ENCODE data around the gene RNF19B. TPM values are rescaled to one million over a fixed set of nuclear protein-coding genes. Genes with fewer than 3 reads are reported as not detected.

The RNF19B gene
- total and polyA plus RNA-seq, 10 of the 15 experiments (the other 5 are each of a cell fraction or from before 2014, with no cell fraction given), result 2.8 to 32.6 (median 16.6) TPM

- TF ChIP-seq, protein P1, sequence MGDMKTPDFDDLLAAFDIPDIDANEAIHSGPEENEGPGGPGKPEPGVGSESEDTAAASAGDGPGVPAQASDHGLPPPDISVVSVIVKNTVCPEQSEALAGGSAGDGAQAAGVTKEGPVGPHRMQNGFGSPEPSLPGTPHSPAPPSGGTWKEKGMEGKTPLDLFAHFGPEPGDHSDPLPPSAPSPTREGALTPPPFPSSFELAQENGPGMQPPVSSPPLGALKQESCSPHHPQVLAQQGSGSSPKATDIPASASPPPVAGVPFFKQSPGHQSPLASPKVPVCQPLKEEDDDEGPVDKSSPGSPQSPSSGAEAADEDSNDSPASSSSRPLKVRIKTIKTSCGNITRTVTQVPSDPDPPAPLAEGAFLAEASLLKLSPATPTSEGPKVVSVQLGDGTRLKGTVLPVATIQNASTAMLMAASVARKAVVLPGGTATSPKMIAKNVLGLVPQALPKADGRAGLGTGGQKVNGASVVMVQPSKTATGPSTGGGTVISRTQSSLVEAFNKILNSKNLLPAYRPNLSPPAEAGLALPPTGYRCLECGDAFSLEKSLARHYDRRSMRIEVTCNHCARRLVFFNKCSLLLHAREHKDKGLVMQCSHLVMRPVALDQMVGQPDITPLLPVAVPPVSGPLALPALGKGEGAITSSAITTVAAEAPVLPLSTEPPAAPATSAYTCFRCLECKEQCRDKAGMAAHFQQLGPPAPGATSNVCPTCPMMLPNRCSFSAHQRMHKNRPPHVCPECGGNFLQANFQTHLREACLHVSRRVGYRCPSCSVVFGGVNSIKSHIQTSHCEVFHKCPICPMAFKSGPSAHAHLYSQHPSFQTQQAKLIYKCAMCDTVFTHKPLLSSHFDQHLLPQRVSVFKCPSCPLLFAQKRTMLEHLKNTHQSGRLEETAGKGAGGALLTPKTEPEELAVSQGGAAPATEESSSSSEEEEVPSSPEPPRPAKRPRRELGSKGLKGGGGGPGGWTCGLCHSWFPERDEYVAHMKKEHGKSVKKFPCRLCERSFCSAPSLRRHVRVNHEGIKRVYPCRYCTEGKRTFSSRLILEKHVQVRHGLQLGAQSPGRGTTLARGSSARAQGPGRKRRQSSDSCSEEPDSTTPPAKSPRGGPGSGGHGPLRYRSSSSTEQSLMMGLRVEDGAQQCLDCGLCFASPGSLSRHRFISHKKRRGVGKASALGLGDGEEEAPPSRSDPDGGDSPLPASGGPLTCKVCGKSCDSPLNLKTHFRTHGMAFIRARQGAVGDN (IDR thresholded peaks at IDR 0.05), result peak; percentile 82; the same call in 1 of the 2 replicates
- TF ChIP-seq, protein P2, sequence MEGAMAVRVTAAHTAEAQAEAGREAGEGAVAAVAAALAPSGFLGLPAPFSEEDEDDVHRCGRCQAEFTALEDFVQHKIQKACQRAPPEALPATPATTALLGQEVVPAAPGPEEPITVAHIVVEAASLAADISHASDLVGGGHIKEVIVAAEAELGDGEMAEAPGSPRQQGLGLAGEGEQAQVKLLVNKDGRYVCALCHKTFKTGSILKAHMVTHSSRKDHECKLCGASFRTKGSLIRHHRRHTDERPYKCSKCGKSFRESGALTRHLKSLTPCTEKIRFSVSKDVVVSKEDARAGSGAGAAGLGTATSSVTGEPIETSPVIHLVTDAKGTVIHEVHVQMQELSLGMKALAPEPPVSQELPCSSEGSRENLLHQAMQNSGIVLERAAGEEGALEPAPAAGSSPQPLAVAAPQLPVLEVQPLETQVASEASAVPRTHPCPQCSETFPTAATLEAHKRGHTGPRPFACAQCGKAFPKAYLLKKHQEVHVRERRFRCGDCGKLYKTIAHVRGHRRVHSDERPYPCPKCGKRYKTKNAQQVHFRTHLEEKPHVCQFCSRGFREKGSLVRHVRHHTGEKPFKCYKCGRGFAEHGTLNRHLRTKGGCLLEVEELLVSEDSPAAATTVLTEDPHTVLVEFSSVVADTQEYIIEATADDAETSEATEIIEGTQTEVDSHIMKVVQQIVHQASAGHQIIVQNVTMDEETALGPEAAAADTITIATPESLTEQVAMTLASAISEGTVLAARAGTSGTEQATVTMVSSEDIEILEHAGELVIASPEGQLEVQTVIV (IDR thresholded peaks at IDR 0.05; ENCODE audit: borderline replicate concordance, partially characterized antibody), result peak; percentile 53
- TF ChIP-seq RB1 (IDR thresholded peaks at IDR 0.05; ENCODE audit: borderline replicate concordance) (no peak), RCOR1 (conservative IDR thresholded peaks at IDR 0.05; ENCODE audit: low read depth, low read length) (no peak), ESRRA (IDR thresholded peaks at IDR 0.05; ENCODE audit: low read length) (peak; percentile 61; the same call in 1 of the 2 replicates), KDM1A (IDR thresholded peaks at IDR 0.05; ENCODE audit: borderline replicate concordance) (no peak), POLR2AphosphoS2 (IDR thresholded peaks at IDR 0.05; ENCODE audit: low read depth, low read length) (no peak; the same call in 1 of the 2 replicates), NFXL1 (IDR thresholded peaks at IDR 0.05; ENCODE audit: borderline replicate concordance) (no peak), DPF2 (IDR thresholded peaks at IDR 0.05) (peak; percentile 94), FOXK2 (IDR thresholded peaks at IDR 0.05) (no peak), EZH2 (IDR thresholded peaks at IDR 0.05; ENCODE audit: borderline replicate concordance, control insufficient read depth, low read depth, low read length) (no peak), ZNF207 (IDR thresholded peaks at IDR 0.05; ENCODE audit: borderline replicate concordance) (0 out of 2 replicates have a peak, but pooled peaks have one; percentile 64), ZNF384 (IDR thresholded peaks at IDR 0.05; ENCODE audit: borderline replicate concordance, low read depth, low read length) (no peak), POLR2AphosphoS5 (IDR thresholded peaks at IDR 0.05; ENCODE audit: low read length) (peak; percentile 91), STAT1 (conservative IDR thresholded peaks at IDR 0.05) (no peak), SREBF2 (IDR thresholded peaks at IDR 0.05; ENCODE audit: low read length) (no peak), RFX5 (IDR thresholded peaks at IDR 0.05; ENCODE audit: low read depth, low read length) (peak; percentile 89), USF1 (IDR thresholded peaks at IDR 0.05; ENCODE audit: borderline replicate concordance, extremely low read length, insufficient read depth, low read depth, low read length) (no peak)
- TF ChIP-seq, protein P3, sequence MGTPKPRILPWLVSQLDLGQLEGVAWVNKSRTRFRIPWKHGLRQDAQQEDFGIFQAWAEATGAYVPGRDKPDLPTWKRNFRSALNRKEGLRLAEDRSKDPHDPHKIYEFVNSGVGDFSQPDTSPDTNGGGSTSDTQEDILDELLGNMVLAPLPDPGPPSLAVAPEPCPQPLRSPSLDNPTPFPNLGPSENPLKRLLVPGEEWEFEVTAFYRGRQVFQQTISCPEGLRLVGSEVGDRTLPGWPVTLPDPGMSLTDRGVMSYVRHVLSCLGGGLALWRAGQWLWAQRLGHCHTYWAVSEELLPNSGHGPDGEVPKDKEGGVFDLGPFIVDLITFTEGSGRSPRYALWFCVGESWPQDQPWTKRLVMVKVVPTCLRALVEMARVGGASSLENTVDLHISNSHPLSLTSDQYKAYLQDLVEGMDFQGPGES (IDR thresholded peaks at IDR 0.05), result no peak
Observed at GRCh38 chr1:32981003-32981901, 16.6 kb upstream of the RNF19B start (continued).
